K562 (cell line): ENCODE results near the gene ATMIN. TPM values are rescaled to one million over a fixed set of nuclear protein-coding genes. Genes with fewer than 3 reads are reported as not detected.
A peak's percentile ranks its signal among the peaks of the same experiment; 100 is the strongest.

Source experiments
- ATF7 ChIP-seq: fragments of 450-650 bp; IDR thresholded peaks from 2 replicates; pipeline ENCODE4 v1.7.1; 2014; ENCODE audit warnings: mild to moderate bottlenecking, moderate library complexity
- GTF2E2 ChIP-seq: fragments of 200-800 bp; sonication (Bioruptor generic); IDR thresholded peaks from 2 replicates; pipeline ENCODE4 v1.6.1; 2016; ENCODE audit warnings: missing genetic modification characterization, missing compliant biosample characterization
- KLF13 ChIP-seq: fragments of 450-650 bp; IDR thresholded peaks from 2 replicates; pipeline ENCODE4 v1.6.1; 2016; ENCODE audit warnings: missing genetic modification characterization, low read depth, mild to moderate bottlenecking, missing compliant biosample characterization, moderate library complexity, borderline replicate concordance
- LEF1 ChIP-seq: fragments of 450-650 bp; IDR thresholded peaks from 2 replicates; pipeline ENCODE4 v1.6.1; 2016; ENCODE audit warnings: mild to moderate bottlenecking
- NBN ChIP-seq: fragments of 450-650 bp; IDR thresholded peaks from 2 replicates; pipeline ENCODE4 v1.6.1; 2016; ENCODE audit warnings: low read depth, mild to moderate bottlenecking
- NKRF ChIP-seq: fragments of 450-650 bp; IDR thresholded peaks from 2 replicates; pipeline ENCODE4 v1.6.1; 2016; ENCODE audit warnings: borderline replicate concordance
- NR2F6 ChIP-seq: fragments of 450-650 bp; formaldehyde crosslinking; IDR thresholded peaks from 2 replicates; pipeline ENCODE4 v1.4.0; 2020; ENCODE audit warnings: mild to moderate bottlenecking
- PKNOX1 ChIP-seq: fragments of 450-650 bp; IDR thresholded peaks from 2 replicates; pipeline ENCODE4 v1.6.1; 2016
- POLR2B ChIP-seq: fragments of 450-650 bp; IDR thresholded peaks from 2 replicates; pipeline ENCODE4 v1.6.1; 2018; ENCODE audit warnings: low read depth; ENCODE audit not compliant: partially characterized antibody
- PRDM10 ChIP-seq: fragments of 450-650 bp; IDR thresholded peaks from 2 replicates; pipeline ENCODE4 v1.6.1; 2018; ENCODE audit not compliant: partially characterized antibody
- SIN3A ChIP-seq, 2 experiments: fragments of 150-350 bp in 1 of 2; IDR thresholded peaks; 2 replicates each; pipeline ENCODE4 v1.6.1; 2011 to 2016; ENCODE audit warnings: borderline replicate concordance in 2 of 2, low read depth in 2 of 2, low read length in 2 of 2, mild to moderate bottlenecking in 2 of 2, moderate library complexity in 2 of 2; ENCODE audit not compliant: control insufficient read depth in 1 of 2
- SMARCA4 ChIP-seq: fragments of 450-650 bp; IDR thresholded peaks from 2 replicates; pipeline ENCODE4 v1.6.1; 2016
- SP1 ChIP-seq: sonication (generic); formaldehyde crosslinking; IDR thresholded peaks from 2 replicates; pipeline ENCODE4 v1.8.1; 2022; ENCODE audit warnings: mild to moderate bottlenecking, missing genetic modification reagents
- STAG1 ChIP-seq: sonication (generic); formaldehyde crosslinking; IDR thresholded peaks from 2 replicates; pipeline ENCODE4 v1.5.0; 2020; ENCODE audit warnings: missing genetic modification reagents, borderline replicate concordance
- YBX1 ChIP-seq: fragments of 450-650 bp; IDR thresholded peaks from 2 replicates; pipeline ENCODE4 v1.7.1; 2016; ENCODE audit warnings: mild to moderate bottlenecking
- ZBTB11 ChIP-seq, 3 experiments: fragments of 200-800 bp in 1 of 3; fragments of 250-450 bp in 1 of 3; fragments of 450-650 bp in 1 of 3; sonication (Bioruptor Pico) in 1 of 3; sonication (Bioruptor generic) in 1 of 3; formaldehyde crosslinking in 1 of 3; IDR thresholded peaks; 2 replicates each; pipeline versions ENCODE4 v1.6.1 to v1.8.0; 2016 to 2022; ENCODE audit warnings: mild to moderate bottlenecking in 2 of 3, missing genetic modification characterization in 2 of 3, missing compliant biosample characterization in 1 of 3, moderate library complexity in 1 of 3
- ZBTB8A ChIP-seq: fragments of 450-650 bp; IDR thresholded peaks from 2 replicates; pipeline ENCODE4 v1.6.1; 2018; ENCODE audit warnings: mild to moderate bottlenecking, moderate library complexity; ENCODE audit not compliant: partially characterized antibody
- ZNF311 ChIP-seq: fragments of 250-450 bp; sonication (Bioruptor Pico); IDR thresholded peaks from 2 replicates; pipeline ENCODE4 v1.4.0; 2020; ENCODE audit warnings: mild to moderate bottlenecking, moderate library complexity
- polyA plus RNA-seq, 8 experiments: library from polyadenylated mRNA; depleted of rRNA in 4 of 8; stranded (reverse) in 5 of 8; unstranded in 3 of 8; fragments of >200 nt; fragmentation: Nextera tagmentation in 2 of 8; fragmentation: Illumina TruSeq in 1 of 8; extraction: Ambion mirVana in 2 of 8; extraction: Trizol in 1 of 8; gene quantifications; 2 replicates each; pipeline versions ENCODE4 v1.2.1 to v1.2.3, GENCODE V29; 2011 to 2014; ENCODE audit warnings: inconsistent platforms in 1 of 8, missing spikeins in 1 of 8
- total RNA-seq, 7 experiments: library from RNA; depleted of rRNA in 6 of 7; stranded (reverse); fragments of >200 nt in 6 of 7; fragmentation: Illumina TruSeq in 2 of 7; extraction: Trizol in 2 of 7; gene quantifications; 2 replicates each; pipeline versions ENCODE4 v1.2.1 to v1.2.3, GENCODE V29; 2011 to 2021; ENCODE audit warnings: low replicate concordance in 1 of 7

ATMIN gene
- total and polyA plus RNA-seq, 9 of the 15 experiments (the other 6 are each of a cell fraction or from before 2014, with no cell fraction given) = 6.7 to 40.9 (median 23.4) TPM

GRCh38 chr16:81096715-81097208 is 61.1 kb downstream of the ATMIN start (continued):
- TF ChIP-seq ZBTB11 (CRISPR knock-in tag; IDR thresholded peaks at IDR 0.05) = 0 out of 6 replicates have a peak, but pooled peaks of 1 of the 3 experiments have one; percentile 4
- peak; percentile 26 for TF ChIP-seq PKNOX1
- peak; percentile 1; the same call in 1 of the 2 replicates for TF ChIP-seq SP1 (CRISPR knock-in tag)
- no peak for TF ChIP-seq ZNF311 (CRISPR knock-in tag)
- TF ChIP-seq ATF7 = no peak
- no peak for TF ChIP-seq STAG1 (CRISPR knock-in tag)
- no peak for TF ChIP-seq ZBTB8A
- no peak for TF ChIP-seq NR2F6 (CRISPR knock-in tag)
- TF ChIP-seq POLR2B = peak; percentile 35
- TF ChIP-seq SIN3A (IDR thresholded peaks at IDR 0.05; ENCODE audit: borderline replicate concordance in 2 of 2, control insufficient read depth in 1 of 2, low read depth in 2 of 2, low read length in 2 of 2) = peak in 1 of 2 experiments; percentile 65; a peak in 2 of 4 replicates
- TF ChIP-seq KLF13 (tag) = no peak
- TF ChIP-seq PRDM10 = peak; percentile 64
- no peak for TF ChIP-seq GTF2E2
- TF ChIP-seq SMARCA4 = peak; percentile 46; the same call in 1 of the 2 replicates
- TF ChIP-seq NKRF = peak; percentile 57; the same call in 1 of the 2 replicates
- 0 out of 2 replicates have a peak, but pooled peaks have one; percentile 48 for TF ChIP-seq NBN
- TF ChIP-seq LEF1 = peak; percentile 41; the same call in 1 of the 2 replicates
- TF ChIP-seq YBX1 = no peak
